ENCODE data around the gene HOMEZ. TPM values are rescaled to one million over a fixed set of nuclear protein-coding genes. Genes with fewer than 3 reads are reported as not detected.

The HOMEZ gene
- total and polyA plus RNA-seq, 2 donors (not counting 3 experiments of a cell fraction or from before 2014, with no cell fraction given) = 11.3 to 16.8 TPM

- Histone ChIP-seq H3K36me3 (ENCODE audit: control insufficient read depth in 2 of 2, extremely low read depth in 1 of 2, insufficient read depth in 2 of 2, low read length in 2 of 2) (peaks cover 12 to 13% of the 10 kb centered on the region in 2 experiments), H3K27me3 (ENCODE audit: control insufficient read depth in 2 of 2, insufficient read depth in 2 of 2, low read length in 2 of 2) (no peaks in the 10 kb centered on the region), H2AFZ (ENCODE audit: low read depth, low read length) (peak overlapping the region; percentile 76), H3K4me3 (replicated peaks in 1 of 3; ENCODE audit: insufficient read depth in 1 of 3, low read depth in 1 of 3, low read length in 3 of 3) (peak overlapping the region in 2 of 3 experiments; percentile 33 to 34), H3K4me2 (ENCODE audit: insufficient read depth, low read length) (peak overlapping the region; percentile 53), H3K27ac (ENCODE audit: insufficient read depth, low read depth, low read length) (peak overlapping the region; percentile 75), H3K9me3 (replicated peaks; ENCODE audit: control insufficient read depth, insufficient read depth, low read length) (no peaks in the 10 kb centered on the region), H3K9me1 (replicated peaks; ENCODE audit: control insufficient read depth, extremely low read depth, insufficient read depth, low read length) (no peaks in the 10 kb centered on the region), H4K20me1 (replicated peaks; ENCODE audit: control insufficient read depth, extremely low read depth, insufficient read depth, low read length) (no peaks in the 10 kb centered on the region), H3K4me1 (ENCODE audit: control insufficient read depth, extremely low read depth, insufficient read depth, low read length) (peaks cover 16% of the 10 kb centered on the region), H3K79me2 (ENCODE audit: control insufficient read depth, insufficient read depth, low read length) (peaks cover 27% of the 10 kb centered on the region), H3K9ac (replicated peaks; ENCODE audit: extremely low read depth, insufficient read depth, low read length) (peak overlapping the region; percentile 58)
- ChIA-PET POLR2A (no interaction called here), CTCF (interaction anchor here (1.2 to 2.9 kb wide), 5 partner anchors 13 to 240 kb away, joined by 3 to 20 read pairs (median 15); partner anchors contain the start of gene BCL2L2)
- FAIRE-seq (no peak), DNase-seq (ENCODE audit: low read depth, low spot score) (no peak)
- dilution Hi-C loops (cut with MboI; ENCODE audit: extremely low pct_ligation_motif_present, low sequenced_read_pairs) (no loop called here), intact Hi-C loops (cut with micrococcal nuclease) (loop anchor here (2.0 kb wide), 1 partner anchor 33 kb away; the partner anchor contains the start of gene HOMEZ)
- TF ChIP-seq MAX (IDR thresholded peaks at IDR 0.05; ENCODE audit: insufficient read depth, insufficient read length) (no peak), EZH2 (IDR thresholded peaks at IDR 0.05; ENCODE audit: borderline replicate concordance, low read depth, low read length, severe bottlenecking) (no peak)
- no TSS peak for BruUV-seq (replicated peaks)
Observed at GRCh38 chr14:23319746-23320583, 34.0 kb upstream of the HOMEZ start.

- intact Hi-C loops (cut with micrococcal nuclease) = no loop called here
- no peak overlapping the region for H3K9ac ChIP-seq (replicated peaks; ENCODE audit: extremely low read depth, insufficient read depth, low read length)
- dilution Hi-C loops (cut with MboI; ENCODE audit: extremely low pct_ligation_motif_present, low sequenced_read_pairs) = no loop called here
- H4K20me1 ChIP-seq (replicated peaks; ENCODE audit: control insufficient read depth, extremely low read depth, insufficient read depth, low read length) = no peaks in the 10 kb centered on the region
- ChIA-PET CTCF (interaction anchor here (1.3 kb wide), 1 partner anchor 14 kb away, joined by 3 read pairs; the partner anchor contains the start of gene PPP1R3E), POLR2A (interaction anchor here (0.7 kb wide), 1 partner anchor 813 kb away, joined by 4 read pairs; no protein-coding TSS in a partner anchor)
- H3K36me3 ChIP-seq (ENCODE audit: control insufficient read depth in 2 of 2, extremely low read depth in 1 of 2, insufficient read depth in 2 of 2, low read length in 2 of 2) = peaks cover 0 to 2% of the 10 kb centered on the region in 2 experiments
- TF ChIP-seq MAX (IDR thresholded peaks at IDR 0.05; ENCODE audit: insufficient read depth, insufficient read length) = no peak
- peak; percentile 43 for TF ChIP-seq FOS (IDR thresholded peaks at IDR 0.05; ENCODE audit: borderline replicate concordance, insufficient read depth, low read length)
- TF ChIP-seq GATA2 (IDR thresholded peaks at IDR 0.05; ENCODE audit: insufficient read depth, insufficient read length, low read depth, low read length) = no peak
- TF ChIP-seq EZH2 (IDR thresholded peaks at IDR 0.05; ENCODE audit: borderline replicate concordance, low read depth, low read length, severe bottlenecking) = no peak
- no peak for TF ChIP-seq POLR2AphosphoS5 (IDR thresholded peaks at IDR 0.05; ENCODE audit: insufficient read depth, low read depth, low read length)
- TF ChIP-seq CTCF (IDR thresholded peaks at IDR 0.05; ENCODE audit: extremely low read depth in 1 of 2, insufficient read depth in 1 of 2, low read depth in 1 of 2, low read length in 2 of 2) = no peak
- no peak overlapping the region for H2AFZ ChIP-seq (ENCODE audit: low read depth, low read length)
- H3K27ac ChIP-seq (ENCODE audit: insufficient read depth, low read depth, low read length) = no peak overlapping the region
- BruUV-seq (replicated peaks) = no TSS peak
- H3K4me3 ChIP-seq (replicated peaks in 1 of 3; ENCODE audit: insufficient read depth in 1 of 3, low read depth in 1 of 3, low read length in 3 of 3) = no peak overlapping the region
- no peaks in the 10 kb centered on the region for H3K9me3 ChIP-seq (replicated peaks; ENCODE audit: control insufficient read depth, insufficient read depth, low read length)
- H3K27me3 ChIP-seq (ENCODE audit: control insufficient read depth in 2 of 2, insufficient read depth in 2 of 2, low read length in 2 of 2) = no peaks in the 10 kb centered on the region
- H3K9me1 ChIP-seq (replicated peaks; ENCODE audit: control insufficient read depth, extremely low read depth, insufficient read depth, low read length) = no peaks in the 10 kb centered on the region
- H3K79me2 ChIP-seq (ENCODE audit: control insufficient read depth, insufficient read depth, low read length) = peaks cover 8% of the 10 kb centered on the region
- peaks cover 6% of the 10 kb centered on the region for H3K4me1 ChIP-seq (ENCODE audit: control insufficient read depth, extremely low read depth, insufficient read depth, low read length)
- no peak for FAIRE-seq
- DNase-seq (ENCODE audit: low read depth, low spot score) = no peak
- H3K4me2 ChIP-seq (ENCODE audit: insufficient read depth, low read length) = no peak overlapping the region
Observed at GRCh38 chr14:23316300-23316699, 30.4 kb upstream of the HOMEZ start.

Measured in endothelial cell of umbilical vein (primary cell).